Stomach (tissue), 4 donors: ENCODE results near the gene CSMD2.

Source experiments
- EP300 ChIP-seq: sonication (generic); formaldehyde crosslinking; IDR thresholded peaks from one replicate; pipeline ENCODE4 v1.6.1; 2017; ENCODE audit warnings: antibody characterized with exemption
- POLR2A ChIP-seq, 4 donors: fragments of 450-650 bp; IDR thresholded peaks; one replicate each; pipeline ENCODE4 v1.6.1; 2016; ENCODE audit warnings: antibody characterized with exemption in 4 of 4, control low read depth in 2 of 4, mild to moderate bottlenecking in 1 of 4, moderate library complexity in 1 of 4
- TF ChIP-seq, protein P1 (sequence below), 7 experiments: fragments of 450-650 bp in 4 of 7; fragments of 200-600 bp in 3 of 7; sonication (generic) in 3 of 7; IDR thresholded peaks; one replicate each; pipeline ENCODE4 v1.5.1; 2016 to 2019; ENCODE audit warnings: antibody characterized with exemption in 7 of 7, control low read depth in 2 of 7, mild to moderate bottlenecking in 1 of 7

GRCh38 chr1:33824971-33825370, 340.1 kb downstream of the CSMD2 start:
- no peak for TF ChIP-seq POLR2A (IDR thresholded peaks at IDR 0.05)
- TF ChIP-seq, protein P1, sequence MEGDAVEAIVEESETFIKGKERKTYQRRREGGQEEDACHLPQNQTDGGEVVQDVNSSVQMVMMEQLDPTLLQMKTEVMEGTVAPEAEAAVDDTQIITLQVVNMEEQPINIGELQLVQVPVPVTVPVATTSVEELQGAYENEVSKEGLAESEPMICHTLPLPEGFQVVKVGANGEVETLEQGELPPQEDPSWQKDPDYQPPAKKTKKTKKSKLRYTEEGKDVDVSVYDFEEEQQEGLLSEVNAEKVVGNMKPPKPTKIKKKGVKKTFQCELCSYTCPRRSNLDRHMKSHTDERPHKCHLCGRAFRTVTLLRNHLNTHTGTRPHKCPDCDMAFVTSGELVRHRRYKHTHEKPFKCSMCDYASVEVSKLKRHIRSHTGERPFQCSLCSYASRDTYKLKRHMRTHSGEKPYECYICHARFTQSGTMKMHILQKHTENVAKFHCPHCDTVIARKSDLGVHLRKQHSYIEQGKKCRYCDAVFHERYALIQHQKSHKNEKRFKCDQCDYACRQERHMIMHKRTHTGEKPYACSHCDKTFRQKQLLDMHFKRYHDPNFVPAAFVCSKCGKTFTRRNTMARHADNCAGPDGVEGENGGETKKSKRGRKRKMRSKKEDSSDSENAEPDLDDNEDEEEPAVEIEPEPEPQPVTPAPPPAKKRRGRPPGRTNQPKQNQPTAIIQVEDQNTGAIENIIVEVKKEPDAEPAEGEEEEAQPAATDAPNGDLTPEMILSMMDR (IDR thresholded peaks at IDR 0.05), result no peak
- no peak for TF ChIP-seq EP300
